ENCODE results near the gene GALNT17.

GALNT17 gene

GRCh38 chr7:71332207-71332606 lies 200.3 kb downstream of the GALNT17 start:
- TF ChIP-seq CTCF (IDR thresholded peaks at IDR 0.05; ENCODE audit: low read depth, low read length): no peak
- TF ChIP-seq EZH2phosphoT487 (IDR thresholded peaks at IDR 0.05; ENCODE audit: low read depth): no peak
- Histone ChIP-seq H3K4me2 (ENCODE audit: low read length) (no peak overlapping the region), H3K27me3 (ENCODE audit: low read depth, low read length) (no peaks in the 10 kb centered on the region), H3K36me3 (replicated peaks; ENCODE audit: low read depth, low read length) (no peaks in the 10 kb centered on the region), H3K4me3 (ENCODE audit: low read length) (no peak overlapping the region), H4K20me1 (ENCODE audit: insufficient read depth, low read length) (no peaks in the 10 kb centered on the region), H3K9me3 (ENCODE audit: insufficient read depth, low read length) (no peaks in the 10 kb centered on the region), H3K4me1 (ENCODE audit: low read length) (no peaks in the 10 kb centered on the region), H3K79me2 (ENCODE audit: low read length) (no peaks in the 10 kb centered on the region), H3K27ac (ENCODE audit: low read length) (no peak overlapping the region), H3K9ac (ENCODE audit: low read length) (no peak overlapping the region), H2AFZ (ENCODE audit: low read depth, low read length) (no peak overlapping the region)

GRCh38 chr7:71334541-71334940 lies 202.6 kb downstream of the GALNT17 start:
- H2AFZ ChIP-seq (ENCODE audit: low read depth, low read length): no peak overlapping the region

DNA sequence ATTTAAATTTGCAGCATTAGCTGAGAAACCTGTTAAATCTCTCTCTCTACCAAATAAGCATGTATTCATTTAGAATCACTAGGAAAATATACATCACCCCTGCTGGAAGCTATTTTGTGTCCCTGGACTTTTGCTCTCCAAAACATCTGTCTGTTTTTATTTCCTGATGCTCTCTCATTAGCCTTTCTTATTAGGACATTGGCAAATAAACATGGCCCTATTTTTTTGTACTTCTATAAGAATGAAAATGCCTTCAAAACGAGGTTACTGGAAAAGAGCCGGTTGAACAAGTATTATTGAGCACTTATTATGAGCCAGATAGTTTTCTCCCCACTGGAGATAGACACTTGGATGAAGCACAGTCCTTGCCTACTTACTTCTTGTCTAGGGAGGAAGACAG lies 206.9 kb downstream of the GALNT17 start:
- H3K4me3 ChIP-seq (ENCODE audit: low read length): no peak overlapping the region
- H3K27ac ChIP-seq (ENCODE audit: low read length): no peak overlapping the region
- no peak overlapping the region for H3K4me2 ChIP-seq (ENCODE audit: low read length)
- no peak overlapping the region for H3K9ac ChIP-seq (ENCODE audit: low read length)
- H3K9me3 ChIP-seq (ENCODE audit: insufficient read depth, low read length): no peaks in the 10 kb centered on the region
- H3K4me1 ChIP-seq (ENCODE audit: low read length): no peaks in the 10 kb centered on the region
- H4K20me1 ChIP-seq (ENCODE audit: insufficient read depth, low read length): no peaks in the 10 kb centered on the region
- H2AFZ ChIP-seq (ENCODE audit: low read depth, low read length): no peak overlapping the region
- H3K36me3 ChIP-seq (replicated peaks; ENCODE audit: low read depth, low read length): no peaks in the 10 kb centered on the region
- H3K79me2 ChIP-seq (ENCODE audit: low read length): no peaks in the 10 kb centered on the region
- H3K27me3 ChIP-seq (ENCODE audit: low read depth, low read length): no peaks in the 10 kb centered on the region
- TF ChIP-seq CTCF (IDR thresholded peaks at IDR 0.05; ENCODE audit: low read depth, low read length): no peak
- no peak for TF ChIP-seq EZH2phosphoT487 (IDR thresholded peaks at IDR 0.05; ENCODE audit: low read depth)

More at GRCh38 chr7:71334541-71334940, 202.6 kb downstream of the GALNT17 start:
- no peaks in the 10 kb centered on the region for H3K79me2 ChIP-seq (ENCODE audit: low read length)
- H3K9ac ChIP-seq (ENCODE audit: low read length): no peak overlapping the region
- TF ChIP-seq EZH2phosphoT487 (IDR thresholded peaks at IDR 0.05; ENCODE audit: low read depth) (no peak), CTCF (IDR thresholded peaks at IDR 0.05; ENCODE audit: low read depth, low read length) (no peak)
- H3K4me1 ChIP-seq (ENCODE audit: low read length): no peaks in the 10 kb centered on the region
- H3K27ac ChIP-seq (ENCODE audit: low read length): no peak overlapping the region
- no peaks in the 10 kb centered on the region for H3K36me3 ChIP-seq (replicated peaks; ENCODE audit: low read depth, low read length)
- no peaks in the 10 kb centered on the region for H3K27me3 ChIP-seq (ENCODE audit: low read depth, low read length)
- H3K9me3 ChIP-seq (ENCODE audit: insufficient read depth, low read length): no peaks in the 10 kb centered on the region
- no peaks in the 10 kb centered on the region for H4K20me1 ChIP-seq (ENCODE audit: insufficient read depth, low read length)
- no peak overlapping the region for H3K4me3 ChIP-seq (ENCODE audit: low read length)
- H3K4me2 ChIP-seq (ENCODE audit: low read length): no peak overlapping the region

DNA sequence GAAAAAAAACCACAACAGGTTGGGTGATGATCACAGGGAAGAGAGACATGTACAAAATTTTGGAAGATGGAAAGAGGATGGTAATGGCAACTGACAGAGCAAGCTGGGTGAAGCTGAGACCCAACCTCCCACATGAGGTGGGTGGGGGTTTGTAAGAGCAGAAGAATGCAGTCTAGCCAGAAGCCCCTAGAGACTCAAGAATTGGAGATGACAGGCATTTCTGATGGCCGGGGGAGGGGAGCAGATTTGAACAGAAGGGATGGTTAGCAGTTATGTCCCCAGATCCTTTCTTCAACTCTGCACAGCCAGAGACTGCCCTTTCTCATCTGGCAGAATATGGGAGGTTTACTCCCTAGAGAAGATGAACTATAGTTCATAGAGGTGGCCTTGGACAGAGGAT lies 208.0 kb downstream of the GALNT17 start:
- Histone ChIP-seq H3K27ac (ENCODE audit: low read length) (no peak overlapping the region), H2AFZ (ENCODE audit: low read depth, low read length) (no peak overlapping the region), H3K79me2 (ENCODE audit: low read length) (no peaks in the 10 kb centered on the region), H3K27me3 (ENCODE audit: low read depth, low read length) (no peaks in the 10 kb centered on the region), H3K36me3 (replicated peaks; ENCODE audit: low read depth, low read length) (no peaks in the 10 kb centered on the region), H3K9ac (ENCODE audit: low read length) (no peak overlapping the region), H3K4me3 (ENCODE audit: low read length) (no peak overlapping the region), H3K4me1 (ENCODE audit: low read length) (no peaks in the 10 kb centered on the region), H3K4me2 (ENCODE audit: low read length) (no peak overlapping the region), H4K20me1 (ENCODE audit: insufficient read depth, low read length) (no peaks in the 10 kb centered on the region), H3K9me3 (ENCODE audit: insufficient read depth, low read length) (no peaks in the 10 kb centered on the region)
- TF ChIP-seq EZH2phosphoT487 (IDR thresholded peaks at IDR 0.05; ENCODE audit: low read depth) (no peak), CTCF (IDR thresholded peaks at IDR 0.05; ENCODE audit: low read depth, low read length) (no peak)
